Measurements from ENCODE around the gene GUSB.

DNA sequence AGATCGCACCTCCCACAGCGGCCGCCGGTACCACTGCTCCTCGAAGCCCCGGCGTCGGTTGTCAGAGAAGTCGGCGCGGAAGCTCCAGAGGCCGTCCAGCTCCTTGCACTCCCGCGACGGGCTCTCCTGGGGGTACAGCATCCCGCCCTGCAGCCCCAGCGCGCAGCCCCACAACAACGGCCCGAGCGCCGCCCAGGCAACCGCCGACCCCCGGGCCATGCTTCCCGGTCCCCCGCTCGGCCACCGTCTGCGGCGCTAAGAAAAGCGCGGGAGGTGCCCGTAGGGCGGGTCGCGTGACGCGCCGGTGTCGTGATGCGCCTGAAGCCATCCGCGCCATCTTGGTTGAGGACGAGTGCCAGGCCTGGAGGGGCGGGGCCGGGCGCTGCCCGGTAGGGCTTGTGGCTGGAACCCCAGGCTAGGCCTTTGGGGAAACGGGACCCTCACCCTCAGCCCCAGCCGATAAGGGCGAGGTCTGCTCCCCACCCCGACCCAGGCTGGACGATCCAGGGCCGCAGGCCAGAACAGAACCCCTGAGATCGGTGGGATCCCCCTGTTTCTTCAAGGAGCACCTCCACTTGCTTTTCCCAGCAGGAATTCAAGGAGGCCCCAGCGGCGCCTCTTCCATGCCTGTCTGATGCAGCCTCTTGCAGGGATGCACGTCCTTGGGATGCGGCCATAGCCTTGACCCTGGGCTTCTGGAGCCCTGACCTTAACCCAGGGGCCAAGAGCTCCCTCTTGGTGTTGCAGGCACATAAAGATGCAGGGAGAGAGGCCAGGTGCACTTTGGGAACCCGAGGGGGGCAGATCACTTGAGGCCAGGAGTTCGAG is at the start of gene GUSB:
- TF ChIP-seq, protein P1, sequence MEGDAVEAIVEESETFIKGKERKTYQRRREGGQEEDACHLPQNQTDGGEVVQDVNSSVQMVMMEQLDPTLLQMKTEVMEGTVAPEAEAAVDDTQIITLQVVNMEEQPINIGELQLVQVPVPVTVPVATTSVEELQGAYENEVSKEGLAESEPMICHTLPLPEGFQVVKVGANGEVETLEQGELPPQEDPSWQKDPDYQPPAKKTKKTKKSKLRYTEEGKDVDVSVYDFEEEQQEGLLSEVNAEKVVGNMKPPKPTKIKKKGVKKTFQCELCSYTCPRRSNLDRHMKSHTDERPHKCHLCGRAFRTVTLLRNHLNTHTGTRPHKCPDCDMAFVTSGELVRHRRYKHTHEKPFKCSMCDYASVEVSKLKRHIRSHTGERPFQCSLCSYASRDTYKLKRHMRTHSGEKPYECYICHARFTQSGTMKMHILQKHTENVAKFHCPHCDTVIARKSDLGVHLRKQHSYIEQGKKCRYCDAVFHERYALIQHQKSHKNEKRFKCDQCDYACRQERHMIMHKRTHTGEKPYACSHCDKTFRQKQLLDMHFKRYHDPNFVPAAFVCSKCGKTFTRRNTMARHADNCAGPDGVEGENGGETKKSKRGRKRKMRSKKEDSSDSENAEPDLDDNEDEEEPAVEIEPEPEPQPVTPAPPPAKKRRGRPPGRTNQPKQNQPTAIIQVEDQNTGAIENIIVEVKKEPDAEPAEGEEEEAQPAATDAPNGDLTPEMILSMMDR (IDR thresholded peaks at IDR 0.05; ENCODE audit: low read length) = no peak
- no peak for TF ChIP-seq EZH2 (optimal IDR thresholded peaks at IDR 0.05; ENCODE audit: low read depth, low read length)
